Measurements from ENCODE around the gene POLR3C.
"Not testable (repeated sequence)": the region's sequence is repeated elsewhere in the genome, so short reads cannot be mapped to it uniquely, and the experiment has no call there.

POLR3C gene

DNA sequence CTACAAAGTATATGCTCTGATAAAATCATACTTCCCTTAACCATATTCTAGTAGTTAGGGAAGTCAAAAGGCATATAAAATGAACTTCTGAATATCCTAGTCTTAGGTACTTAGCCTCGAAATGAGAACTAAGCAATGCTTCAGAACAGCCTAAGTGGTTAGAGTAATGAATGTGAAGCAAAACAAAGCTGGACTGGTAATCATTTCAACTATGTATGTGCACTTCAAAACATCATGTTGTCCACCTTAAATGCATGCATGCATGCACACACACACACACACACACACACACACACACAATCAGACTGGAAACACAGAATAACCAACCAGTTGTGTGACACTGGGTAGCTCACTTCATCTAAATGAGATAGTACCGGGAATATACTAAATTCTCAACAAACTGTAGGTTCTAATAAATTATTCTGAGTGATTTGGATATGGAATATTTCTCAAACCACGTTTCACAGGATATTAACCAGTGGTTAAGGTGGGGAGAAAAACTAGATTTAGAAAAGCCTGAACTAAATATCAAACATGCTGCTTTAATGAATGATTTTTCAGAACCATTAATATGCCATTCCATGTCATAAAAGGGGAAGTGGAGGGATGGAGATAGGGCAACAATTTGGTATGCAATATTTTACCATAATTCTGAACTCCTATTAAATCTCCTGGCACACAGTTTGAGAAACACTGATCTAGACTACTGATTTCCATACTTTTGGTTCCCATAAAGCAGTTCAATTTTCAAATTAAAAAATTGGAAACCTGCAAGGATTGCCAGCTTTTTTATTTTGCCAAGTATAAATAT lies 19.6 kb upstream of the POLR3C start:
- peaks cover 9% of the 10 kb centered on the region for H3K36me3 Mint-ChIP-seq
- H3K27ac Mint-ChIP-seq: no peak overlapping the region
- peaks cover 48% of the 10 kb centered on the region for H3K4me1 Mint-ChIP-seq (ENCODE audit: low read depth)
- no peaks in the 10 kb centered on the region for H3K27me3 Mint-ChIP-seq
- no peaks in the 10 kb centered on the region for H3K9me3 Mint-ChIP-seq (ENCODE audit: low read depth)
- no peak overlapping the region for H3K4me3 Mint-ChIP-seq

DNA sequence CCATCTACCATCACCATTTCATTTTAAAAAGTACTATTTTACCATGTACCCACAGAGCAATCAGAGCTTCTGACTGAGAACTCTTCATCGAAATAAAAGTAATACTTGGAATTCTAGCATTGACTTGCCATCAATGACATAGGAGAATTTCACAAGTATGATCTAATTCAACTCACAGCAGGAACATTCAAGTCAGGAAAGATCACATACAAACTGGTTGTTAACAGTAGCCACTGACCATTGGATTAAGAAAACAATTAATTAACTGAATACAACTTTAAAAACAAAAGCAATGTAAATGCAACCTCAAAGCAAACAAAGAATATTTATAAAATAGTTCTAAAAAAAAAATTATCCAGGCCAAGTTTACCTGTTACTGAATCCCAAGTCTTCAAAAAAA lies 18.9 kb upstream of the POLR3C start:
- H3K36me3 Mint-ChIP-seq: peaks cover 7% of the 10 kb centered on the region
- H3K27ac Mint-ChIP-seq: no peak overlapping the region
- peaks cover 48% of the 10 kb centered on the region for H3K4me1 Mint-ChIP-seq (ENCODE audit: low read depth)
- no peaks in the 10 kb centered on the region for H3K27me3 Mint-ChIP-seq
- H3K4me3 Mint-ChIP-seq: no peak overlapping the region
- H3K9me3 Mint-ChIP-seq (ENCODE audit: low read depth): no peaks in the 10 kb centered on the region

DNA sequence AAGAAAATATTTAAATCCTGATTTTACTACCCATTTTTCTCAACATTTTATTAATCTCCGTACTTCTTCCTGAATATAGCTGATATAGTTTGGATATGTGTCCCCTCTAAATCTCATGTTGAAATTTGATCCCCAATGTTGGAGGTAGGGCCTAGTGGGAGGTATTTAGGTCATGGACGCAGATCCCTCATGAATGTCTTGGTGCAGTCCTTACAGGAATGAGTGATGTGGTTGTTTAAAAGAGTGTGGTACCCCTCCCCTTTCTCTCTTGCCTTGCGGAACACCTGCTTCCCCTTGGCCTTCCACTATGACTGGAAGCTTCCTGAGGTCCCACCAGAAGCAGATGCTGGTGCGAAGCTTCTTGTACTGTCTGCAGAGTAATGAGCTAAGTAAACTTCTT lies 17.6 kb upstream of the POLR3C start:
- Mint-ChIP-seq H3K9me3 (ENCODE audit: low read depth) (no peaks in the 10 kb centered on the region), H3K27ac (no peak overlapping the region), H3K4me1 (ENCODE audit: low read depth) (peaks cover 45% of the 10 kb centered on the region), H3K27me3 (no peaks in the 10 kb centered on the region), H3K4me3 (no peak overlapping the region), H3K36me3 (peaks cover 7% of the 10 kb centered on the region)

DNA sequence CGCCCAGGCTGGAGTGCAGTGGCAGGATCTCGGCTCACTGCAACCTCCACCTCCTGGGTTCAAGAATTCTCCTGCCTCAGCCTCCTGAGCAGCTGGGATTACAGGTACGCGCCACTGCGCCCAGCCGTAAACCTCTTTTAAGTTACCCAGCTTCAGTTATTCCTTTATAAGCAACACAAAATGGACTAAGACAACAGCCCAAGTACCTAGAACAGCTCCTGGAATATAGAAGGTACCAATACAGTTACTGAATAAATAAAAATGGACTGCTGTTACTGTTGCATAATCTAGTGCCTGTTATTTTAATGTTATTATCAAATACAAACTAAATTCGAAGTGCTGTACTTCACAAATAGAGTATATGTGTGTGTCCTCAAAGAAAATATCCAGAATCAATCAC lies 17.2 kb upstream of the POLR3C start:
- peaks cover 42% of the 10 kb centered on the region for H3K4me1 Mint-ChIP-seq (ENCODE audit: low read depth)

DNA sequence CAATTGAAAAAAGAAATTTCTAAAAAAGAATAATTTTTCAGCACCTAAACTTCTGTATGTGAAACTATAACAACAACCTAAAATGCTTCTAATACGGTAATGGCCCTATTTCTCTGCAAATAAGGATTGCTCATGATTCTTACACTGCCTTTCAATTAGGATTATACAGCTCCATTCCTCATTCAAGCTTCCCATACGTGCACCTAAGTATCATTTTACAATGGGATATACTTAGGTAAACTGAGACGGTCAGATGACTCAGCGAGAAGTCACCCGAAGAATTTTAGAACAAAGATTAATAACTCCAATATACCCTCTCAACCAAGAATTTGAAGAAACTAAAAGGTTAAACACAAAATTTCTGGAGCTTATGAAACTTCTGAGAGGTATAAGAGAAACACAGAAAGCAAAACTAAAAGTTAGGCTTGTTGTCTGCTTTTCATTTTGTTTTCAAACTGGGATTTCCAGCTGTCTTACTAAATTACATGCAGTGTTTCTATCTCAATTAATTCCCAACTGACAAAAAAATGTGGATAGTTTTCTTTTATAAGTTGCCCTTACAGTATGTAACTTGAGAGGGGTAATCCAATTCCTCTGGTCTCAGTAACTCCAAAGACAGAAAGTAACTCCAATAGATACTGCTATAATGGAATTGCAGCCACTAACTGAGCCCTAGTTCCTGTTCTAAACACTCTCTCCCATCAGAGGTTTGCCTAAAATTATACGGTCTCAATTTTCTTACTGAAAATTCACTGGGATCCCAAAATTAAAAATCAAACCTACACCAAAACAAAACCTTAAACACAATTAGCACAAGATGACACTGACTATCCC lies 10.8 kb upstream of the POLR3C start:
- not testable (repeated sequence) for H3K36me3 Mint-ChIP-seq; H3K4me3 Mint-ChIP-seq; H3K9me3 Mint-ChIP-seq (ENCODE audit: low read depth); H3K27me3 Mint-ChIP-seq; H3K4me1 Mint-ChIP-seq (ENCODE audit: low read depth); H3K27ac Mint-ChIP-seq

More for the DNA sequence above, 17.2 kb upstream of the POLR3C start:
- peaks cover 7% of the 10 kb centered on the region for H3K36me3 Mint-ChIP-seq
- H3K4me3 Mint-ChIP-seq: no peak overlapping the region
- H3K9me3 Mint-ChIP-seq (ENCODE audit: low read depth): no peaks in the 10 kb centered on the region
- H3K27me3 Mint-ChIP-seq: no peaks in the 10 kb centered on the region
- H3K27ac Mint-ChIP-seq: no peak overlapping the region

DNA sequence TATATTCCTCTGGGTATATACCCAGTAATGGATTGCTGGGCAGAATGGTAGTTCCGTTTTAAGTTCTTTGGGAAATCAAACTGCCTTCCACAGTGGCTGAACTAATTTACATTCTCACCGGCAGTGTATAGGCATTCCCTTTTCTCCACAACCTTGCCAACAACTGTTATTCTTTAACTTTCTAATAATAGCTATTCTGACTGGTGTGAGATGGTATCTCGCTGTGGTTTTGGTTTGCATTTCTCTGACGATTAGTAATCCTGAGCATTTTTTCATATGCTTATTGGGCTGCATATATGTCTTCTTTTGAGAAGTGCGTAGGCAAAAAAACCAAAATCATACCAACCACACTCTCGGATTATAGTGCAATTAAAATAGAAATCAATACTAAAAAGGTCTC lies 5.9 kb upstream of the POLR3C start:
- peaks cover 11% of the 10 kb centered on the region for H3K4me1 Mint-ChIP-seq (ENCODE audit: low read depth)
- H3K27me3 Mint-ChIP-seq; H3K9me3 Mint-ChIP-seq (ENCODE audit: low read depth); H3K27ac Mint-ChIP-seq; H3K36me3 Mint-ChIP-seq; H3K4me3 Mint-ChIP-seq: not testable (repeated sequence)

DNA sequence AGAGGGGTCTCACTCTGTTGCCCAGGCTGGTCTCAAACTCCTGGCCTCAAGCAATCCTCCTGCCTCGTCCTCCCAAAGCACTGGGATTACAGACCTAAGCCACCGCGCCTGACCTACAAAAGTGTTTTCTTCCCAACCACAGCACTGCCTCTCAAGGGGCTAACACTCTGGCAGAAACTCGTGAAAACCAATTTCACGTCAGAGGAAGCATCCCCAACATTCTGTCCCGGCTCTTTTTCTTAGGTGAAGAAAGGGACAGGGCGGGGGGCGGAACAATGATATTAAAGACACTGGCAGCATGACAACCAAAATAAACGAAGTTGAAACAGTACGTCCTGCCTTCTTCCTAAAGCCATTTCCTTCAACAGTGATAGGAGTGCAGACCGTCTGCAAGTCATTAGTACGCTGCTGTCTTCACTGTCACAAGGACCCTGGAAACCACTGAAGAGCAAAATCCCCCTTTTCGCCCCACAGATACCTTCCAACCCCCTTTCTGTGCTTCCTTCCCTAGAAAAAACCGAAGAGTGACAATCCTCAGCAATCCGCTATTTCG lies 1.1 kb upstream of the POLR3C start:
- not testable (repeated sequence) for H3K27me3 Mint-ChIP-seq; H3K9me3 Mint-ChIP-seq (ENCODE audit: low read depth)
- Mint-ChIP-seq H3K36me3 (peaks cover 13% of the 10 kb centered on the region), H3K4me3 (peak overlapping the region; percentile 71), H3K4me1 (ENCODE audit: low read depth) (peaks cover 31% of the 10 kb centered on the region), H3K27ac (peak overlapping the region; percentile 64)

DNA sequence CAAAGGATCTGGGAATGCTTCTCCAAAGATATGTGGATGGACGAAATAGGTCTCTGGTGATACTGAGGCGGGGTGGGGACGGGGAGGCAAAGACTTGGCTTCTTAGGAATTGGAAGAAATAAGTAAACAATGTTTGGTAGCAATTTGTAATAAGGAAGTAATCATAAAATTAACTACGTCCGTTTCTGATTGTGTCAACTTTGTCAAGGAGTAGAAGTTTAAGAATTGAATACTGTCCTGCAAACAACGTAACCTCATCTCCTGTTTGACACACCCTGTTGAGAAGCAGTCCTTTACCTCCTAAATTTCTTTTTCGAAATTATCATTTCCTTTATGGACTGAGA lies 471 bp downstream of the POLR3C start:
- Mint-ChIP-seq H3K27me3 (no peaks in the 10 kb centered on the region), H3K4me1 (ENCODE audit: low read depth) (peaks cover 46% of the 10 kb centered on the region), H3K36me3 (peaks cover 19% of the 10 kb centered on the region), H3K27ac (peak overlapping the region; percentile 98), H3K4me3 (peak overlapping the region; percentile 98), H3K9me3 (ENCODE audit: low read depth) (no peaks in the 10 kb centered on the region)

DNA sequence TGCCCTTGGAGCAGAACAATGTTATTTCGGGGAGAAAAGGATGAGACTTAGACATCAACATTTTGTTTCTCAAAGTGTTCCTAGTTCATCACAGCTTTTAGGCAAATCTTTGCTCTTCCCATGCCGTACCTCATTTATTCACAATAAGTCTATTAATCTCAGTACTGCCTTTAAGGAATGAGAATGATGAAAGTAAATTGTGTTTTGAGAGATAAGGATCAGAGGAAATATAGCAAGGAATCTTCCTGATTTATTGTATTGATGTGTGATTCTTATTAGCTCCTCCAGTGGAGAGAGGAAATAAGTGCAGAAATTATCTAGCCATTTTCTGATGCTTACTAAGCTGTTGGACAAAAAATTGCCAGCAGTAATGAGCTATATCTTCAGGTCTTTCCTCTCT lies 2.0 kb downstream of the POLR3C start:
- Mint-ChIP-seq H3K36me3 (peaks cover 24% of the 10 kb centered on the region), H3K9me3 (ENCODE audit: low read depth) (no peaks in the 10 kb centered on the region), H3K27ac (peak overlapping the region; percentile 68)

DNA sequence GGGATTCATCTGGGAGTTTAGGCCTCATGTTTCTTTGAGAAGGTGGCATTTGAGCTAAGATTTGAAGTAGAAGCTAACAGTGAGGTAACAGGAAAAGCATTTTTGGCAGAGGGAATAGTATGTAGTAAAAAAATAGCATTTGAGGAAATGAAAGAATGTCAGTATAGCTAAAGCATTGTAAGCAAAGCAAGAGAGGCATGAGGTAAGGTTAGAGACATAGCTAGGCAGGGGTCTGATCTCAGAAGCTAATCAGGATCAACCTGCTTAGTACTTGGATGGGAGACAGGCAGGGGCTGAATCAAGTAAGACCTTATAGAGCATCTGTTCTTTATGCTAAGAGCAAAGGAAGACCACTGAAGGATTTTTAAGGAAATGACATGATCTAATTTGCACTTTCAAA lies 4.0 kb downstream of the POLR3C start:
- Mint-ChIP-seq H3K36me3 (peaks cover 29% of the 10 kb centered on the region), H3K27ac (peak overlapping the region; percentile 96), H3K27me3 (no peaks in the 10 kb centered on the region), H3K9me3 (ENCODE audit: low read depth) (no peaks in the 10 kb centered on the region), H3K4me1 (ENCODE audit: low read depth) (peaks cover 45% of the 10 kb centered on the region), H3K4me3 (peak overlapping the region; percentile 73)

More for the DNA sequence above, 2.0 kb downstream of the POLR3C start:
- H3K4me1 Mint-ChIP-seq (ENCODE audit: low read depth): peaks cover 46% of the 10 kb centered on the region
- peak overlapping the region; percentile 98 for H3K4me3 Mint-ChIP-seq
- no peaks in the 10 kb centered on the region for H3K27me3 Mint-ChIP-seq

DNA sequence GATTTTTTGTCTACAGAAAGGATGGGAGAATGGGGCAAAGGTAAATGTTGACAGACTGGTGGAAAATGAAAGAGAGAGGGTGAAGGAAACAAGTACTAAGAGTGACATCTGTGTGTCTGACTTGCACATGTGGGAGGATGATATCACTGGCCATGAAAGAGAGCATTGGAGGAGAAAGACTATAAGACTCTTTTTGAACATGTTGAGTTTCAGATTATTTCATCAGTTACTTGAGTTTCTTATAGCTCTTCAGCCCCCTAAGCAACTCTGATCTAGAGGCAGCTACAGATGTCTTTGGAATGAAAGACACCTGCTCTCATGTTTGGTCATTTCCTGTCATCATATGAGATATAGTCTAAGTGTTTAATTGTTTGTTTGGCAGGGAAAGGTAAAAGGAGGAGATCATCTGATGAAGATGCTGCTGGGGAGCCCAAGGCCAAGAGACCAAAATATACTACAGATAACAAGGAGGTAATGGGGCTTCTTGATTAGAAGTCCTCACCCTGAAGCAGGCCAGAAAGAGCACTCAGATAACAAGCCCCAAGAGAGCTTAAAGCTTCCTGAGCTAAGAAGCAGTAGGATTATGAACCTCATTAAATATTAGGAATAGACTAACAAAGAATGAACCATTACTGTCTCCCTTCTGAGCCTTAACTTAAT lies 4.5 kb downstream of the POLR3C start:
- H3K4me3 Mint-ChIP-seq: peak overlapping the region; percentile 73
- H3K27me3 Mint-ChIP-seq: no peaks in the 10 kb centered on the region
- peaks cover 45% of the 10 kb centered on the region for H3K4me1 Mint-ChIP-seq (ENCODE audit: low read depth)
- H3K36me3 Mint-ChIP-seq: peaks cover 33% of the 10 kb centered on the region
- H3K9me3 Mint-ChIP-seq (ENCODE audit: low read depth): no peaks in the 10 kb centered on the region
- peak overlapping the region; percentile 96 for H3K27ac Mint-ChIP-seq

DNA sequence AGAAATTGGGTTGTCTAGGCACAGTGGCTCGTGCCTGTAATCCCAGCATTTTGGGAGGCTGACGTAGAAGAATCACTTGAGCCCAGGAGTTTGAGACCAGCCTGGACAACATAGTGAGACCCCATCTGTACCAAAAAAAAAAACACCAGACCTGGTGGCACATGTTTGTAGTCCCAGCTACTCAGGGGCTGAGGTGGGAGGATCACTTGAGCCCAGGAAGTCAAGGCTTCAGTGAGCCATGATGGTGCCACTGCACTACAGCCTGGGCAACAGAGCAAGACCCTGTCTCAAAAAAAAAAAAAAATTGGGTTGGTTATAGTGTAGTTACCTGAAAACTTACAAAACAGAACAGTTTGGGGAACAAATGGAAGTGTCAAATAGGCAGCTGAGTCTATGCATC lies 6.8 kb downstream of the POLR3C start:
- not testable (repeated sequence) for H3K27ac Mint-ChIP-seq; H3K27me3 Mint-ChIP-seq; H3K4me3 Mint-ChIP-seq; H3K9me3 Mint-ChIP-seq (ENCODE audit: low read depth)
- Mint-ChIP-seq H3K4me1 (ENCODE audit: low read depth) (peaks cover 35% of the 10 kb centered on the region), H3K36me3 (peaks cover 30% of the 10 kb centered on the region)

DNA sequence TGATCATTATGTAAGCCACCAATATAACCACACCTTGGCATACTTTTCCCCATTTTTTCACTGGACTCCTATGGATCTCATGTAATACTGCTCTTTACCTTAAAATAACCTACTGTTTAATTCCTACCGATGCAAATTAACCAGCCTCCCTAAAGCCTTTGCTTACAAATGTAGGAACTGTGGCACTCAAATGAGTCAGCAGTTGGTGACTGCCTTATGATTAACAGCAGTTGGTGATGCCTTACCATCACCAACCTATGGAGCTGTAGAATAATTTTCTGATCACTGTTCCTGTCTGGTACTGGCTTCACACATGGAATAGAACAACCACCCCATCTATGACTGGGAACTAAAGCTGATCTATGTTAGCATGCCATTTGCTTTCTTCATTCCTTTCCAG lies 13.7 kb downstream of the POLR3C start:
- Mint-ChIP-seq H3K27me3 (no peaks in the 10 kb centered on the region), H3K36me3 (peaks cover 6% of the 10 kb centered on the region), H3K4me3 (no peak overlapping the region), H3K9me3 (ENCODE audit: low read depth) (no peaks in the 10 kb centered on the region), H3K27ac (no peak overlapping the region), H3K4me1 (ENCODE audit: low read depth) (no peaks in the 10 kb centered on the region)

DNA sequence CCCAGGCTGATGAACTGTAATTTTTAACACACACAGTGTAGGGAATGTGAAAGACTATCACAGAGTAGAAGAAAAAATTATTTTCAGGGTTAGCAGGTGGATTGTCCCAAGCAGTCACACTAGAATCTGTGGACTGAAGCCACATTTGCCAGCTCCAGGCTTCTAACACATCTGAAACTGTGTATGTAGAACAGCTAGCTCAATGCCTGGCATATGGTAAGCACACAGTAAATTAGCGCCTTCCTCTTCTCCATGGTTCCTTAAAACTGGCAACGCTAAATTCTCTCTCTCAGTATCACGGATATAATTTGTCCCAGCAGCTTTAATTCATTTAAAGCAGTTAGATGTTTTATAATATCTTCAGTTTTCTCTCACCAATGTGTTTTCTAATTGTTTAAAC lies 19.0 kb downstream of the POLR3C start:
- H3K36me3 Mint-ChIP-seq: no peaks in the 10 kb centered on the region
- no peaks in the 10 kb centered on the region for H3K9me3 Mint-ChIP-seq (ENCODE audit: low read depth)
- H3K27ac Mint-ChIP-seq: no peak overlapping the region
- H3K4me1 Mint-ChIP-seq (ENCODE audit: low read depth): peaks cover 5% of the 10 kb centered on the region
- no peaks in the 10 kb centered on the region for H3K27me3 Mint-ChIP-seq
- no peak overlapping the region for H3K4me3 Mint-ChIP-seq

DNA sequence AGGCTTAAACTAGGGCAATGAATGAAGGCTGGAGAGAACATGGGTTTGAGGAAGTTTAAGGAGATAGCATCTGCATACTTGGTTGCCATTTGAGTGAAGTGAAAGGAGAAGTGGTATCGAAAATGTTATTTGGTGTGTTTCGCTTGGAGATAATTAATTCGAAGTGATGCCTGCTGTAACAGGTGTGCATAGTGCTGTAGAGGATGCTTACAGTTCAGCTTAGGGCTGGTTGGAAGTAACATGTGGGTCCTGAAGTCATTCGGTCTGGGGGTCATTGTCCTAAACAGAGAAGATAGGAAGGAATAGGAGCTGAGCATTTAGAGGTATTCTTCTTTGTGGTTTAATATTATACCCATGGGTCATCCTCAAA lies 21.1 kb downstream of the POLR3C start:
- H3K4me1 Mint-ChIP-seq (ENCODE audit: low read depth): peaks cover 9% of the 10 kb centered on the region
- no peaks in the 10 kb centered on the region for H3K9me3 Mint-ChIP-seq (ENCODE audit: low read depth)
- H3K4me3 Mint-ChIP-seq: no peak overlapping the region
- no peaks in the 10 kb centered on the region for H3K36me3 Mint-ChIP-seq
- H3K27ac Mint-ChIP-seq: no peak overlapping the region
- no peaks in the 10 kb centered on the region for H3K27me3 Mint-ChIP-seq
